Thyroid gland (tissue), 4 donors: Measurements from ENCODE around the gene GEMIN5. TPM values are rescaled to one million over a fixed set of nuclear protein-coding genes. Genes with fewer than 3 reads are reported as not detected.
"Not testable (repeated sequence)": the region's sequence is repeated elsewhere in the genome, so short reads cannot be mapped to it uniquely, and the experiment has no call there.

Experiments
- DNase-seq, 2 donors: peaks; one replicate each; pipeline ENCODE4 v3.0.0-alpha.2; 2019
- H3K27ac ChIP-seq, 3 donors: fragments of 200-600 bp; sonication (generic); 1 replicate in 2 of 3; 2 replicates in 1 of 3; pipeline ENCODE4 v1.5.1; 2016 to 2019; ENCODE audit warnings: mild to moderate bottlenecking in 1 of 3, moderate library complexity in 1 of 3
- H3K27me3 ChIP-seq: fragments of 200-600 bp; sonication (generic); one replicate; pipeline ENCODE4 v1.5.1; 2019
- H3K36me3 ChIP-seq, 2 donors: fragments of 200-600 bp; sonication (generic); one replicate each; pipeline ENCODE4 v1.5.1; 2016 to 2019
- H3K4me1 ChIP-seq, 2 donors: fragments of 200-600 bp; sonication (generic); one replicate each; pipeline ENCODE4 v1.5.1; 2017 to 2019
- H3K4me3 ChIP-seq, 3 donors: fragments of 200-600 bp; sonication (generic); replicated peaks in 1 of 3; 1 replicate in 2 of 3; 2 replicates in 1 of 3; pipeline ENCODE4 v1.5.1; 2016; ENCODE audit warnings: mild to moderate bottlenecking in 1 of 3
- H3K9me3 ChIP-seq: fragments of 200-600 bp; sonication (generic); one replicate; pipeline ENCODE4 v1.5.1; 2017
- CTCF ChIP-seq, 6 experiments: fragments of 200-600 bp in 3 of 6; fragments of 450-650 bp in 3 of 6; sonication (generic) in 3 of 6; IDR thresholded peaks; one replicate each; pipeline ENCODE4 v1.5.1; 2016 to 2019; ENCODE audit warnings: antibody characterized with exemption in 6 of 6, mild to moderate bottlenecking in 2 of 6, inconsistent platforms in 1 of 6, moderate library complexity in 1 of 6
- POLR2A ChIP-seq, 2 donors: fragments of 450-650 bp; IDR thresholded peaks; one replicate each; pipeline ENCODE4 v1.6.1; 2017; ENCODE audit warnings: antibody characterized with exemption in 2 of 2, mild to moderate bottlenecking in 2 of 2, moderate library complexity in 1 of 2
- WGBS, 2 donors: methylation state at CpG; one replicate each; pipeline ENCODE4 v1.1.5; 2017; 5-methylcytosine and 5-hydroxymethylcytosine counted together
- intact Hi-C: fragments of 100-400 bp; cut with DNase I; formaldehyde crosslinking; loops from one replicate; pipeline ENCODE4 v1.15.1; 2023
- total RNA-seq, 4 donors: library from RNA; depleted of rRNA; stranded (reverse); fragments of >200 nt; gene quantifications; one replicate each; pipeline ENCODE4 v1.2.3, GENCODE V29; 2016

The GEMIN5 gene
- 10 to 100 TPM; 13.6 to 20.1 (median 15.3) TPM for total RNA-seq

GRCh38 chr5:154937718-154938466, at the start of gene GEMIN5:
TSS of gene GEMIN5 (minus strand) at chr5:154938211. CDS start at chr5:154938133, 78 bp downstream.
- Histone ChIP-seq H3K9me3 (no peaks in the 10 kb centered on the region), H3K27me3 (no peaks in the 10 kb centered on the region), H3K4me3 (peak within 1 kb of the TSS; percentile 19 to 75 (median 57)), H3K4me1 (peaks cover 19 to 28% of the 10 kb centered on the region in 2 donors), H3K36me3 (peaks cover 0 to 3% of the 10 kb centered on the region in 2 donors), H3K27ac (peak within 1 kb of the TSS; percentile 15 to 44 (median 32))
- intact Hi-C loops, result no loop called here
- TF ChIP-seq CTCF (IDR thresholded peaks at IDR 0.05) (peak in 1 of 6 experiments; percentile 22), POLR2A (IDR thresholded peaks at IDR 0.05) (peak in 1 of 2 donors; percentile 67)
- peak; percentile 82 to 84 for DNase-seq
- WGBS, 2 donors, result 0 to 1% methylated on average over 25 to 33 of the region's 61 CpGs

- Histone ChIP-seq H3K27me3 (no peaks in the 10 kb centered on the region), H3K4me3 (no peak overlapping the region), H3K4me1 (no peaks in the 10 kb centered on the region), H3K27ac (no peak overlapping the region), H3K36me3 (no peaks in the 10 kb centered on the region), H3K9me3 (no peaks in the 10 kb centered on the region)
- 66 to 82% methylated on average over 4 of the region's 4 CpGs for WGBS, 2 donors
- intact Hi-C loops, result no loop called here
- DNase-seq, result no peak
- no peak for TF ChIP-seq POLR2A (IDR thresholded peaks at IDR 0.05)
- no peak for TF ChIP-seq CTCF (IDR thresholded peaks at IDR 0.05)
Observed at GRCh38 chr5:154986151-154986550, 48.1 kb upstream of the GEMIN5 start.

- no peak for DNase-seq
- Histone ChIP-seq H3K4me1 (no peaks in the 10 kb centered on the region), H3K36me3 (no peaks in the 10 kb centered on the region), H3K27me3 (no peaks in the 10 kb centered on the region), H3K27ac (no peak overlapping the region), H3K4me3 (no peak overlapping the region), H3K9me3 (no peaks in the 10 kb centered on the region)
- 69 to 79% methylated on average over 8 of the region's 8 CpGs for WGBS, 2 donors
- no peak for TF ChIP-seq CTCF (IDR thresholded peaks at IDR 0.05)
- no peak for TF ChIP-seq POLR2A (IDR thresholded peaks at IDR 0.05)
- intact Hi-C loops, result no loop called here
Observed at GRCh38 chr5:154984946-154985516, 47.0 kb upstream of the GEMIN5 start.

GRCh38 chr5:154978294-154978693, 40.3 kb upstream of the GEMIN5 start:
- H3K27me3 ChIP-seq, H3K4me3 ChIP-seq, H3K27ac ChIP-seq, H3K9me3 ChIP-seq, DNase-seq, H3K36me3 ChIP-seq, intact Hi-C loops, H3K4me1 ChIP-seq: not testable (repeated sequence)
- 89 to 96% methylated on average over 2 of the region's 2 CpGs for WGBS, 2 donors

- Histone ChIP-seq H3K9me3 (no peaks in the 10 kb centered on the region), H3K36me3 (no peaks in the 10 kb centered on the region), H3K27ac (no peak overlapping the region), H3K4me3 (no peak overlapping the region), H3K4me1 (no peaks in the 10 kb centered on the region), H3K27me3 (no peaks in the 10 kb centered on the region)
- no peak for TF ChIP-seq POLR2A (IDR thresholded peaks at IDR 0.05)
- no peak for TF ChIP-seq CTCF (IDR thresholded peaks at IDR 0.05)
- intact Hi-C loops, result no loop called here
- 78 to 82% methylated on average over 1 of the region's 1 CpG for WGBS, 2 donors
- no peak for DNase-seq
Observed at GRCh38 chr5:154977409-154977808, 39.4 kb upstream of the GEMIN5 start.

- H3K27ac ChIP-seq, H3K36me3 ChIP-seq, H3K4me1 ChIP-seq, H3K9me3 ChIP-seq, intact Hi-C loops, H3K27me3 ChIP-seq, H3K4me3 ChIP-seq, DNase-seq: not testable (repeated sequence)
- 95 to 98% methylated on average over 9 of the region's 9 CpGs for WGBS, 2 donors
Observed at GRCh38 chr5:154976082-154976481, 38.1 kb upstream of the GEMIN5 start.
